ENCODE measurements around the gene PIEZO1. TPM values are rescaled to one million over a fixed set of nuclear protein-coding genes. Genes with fewer than 3 reads are reported as not detected.

PIEZO1 gene
- total and polyA plus RNA-seq, 9 of the 15 experiments (the other 6 are each of a cell fraction or from before 2014, with no cell fraction given), result 3.6 to 432 (median 131) TPM

DNA sequence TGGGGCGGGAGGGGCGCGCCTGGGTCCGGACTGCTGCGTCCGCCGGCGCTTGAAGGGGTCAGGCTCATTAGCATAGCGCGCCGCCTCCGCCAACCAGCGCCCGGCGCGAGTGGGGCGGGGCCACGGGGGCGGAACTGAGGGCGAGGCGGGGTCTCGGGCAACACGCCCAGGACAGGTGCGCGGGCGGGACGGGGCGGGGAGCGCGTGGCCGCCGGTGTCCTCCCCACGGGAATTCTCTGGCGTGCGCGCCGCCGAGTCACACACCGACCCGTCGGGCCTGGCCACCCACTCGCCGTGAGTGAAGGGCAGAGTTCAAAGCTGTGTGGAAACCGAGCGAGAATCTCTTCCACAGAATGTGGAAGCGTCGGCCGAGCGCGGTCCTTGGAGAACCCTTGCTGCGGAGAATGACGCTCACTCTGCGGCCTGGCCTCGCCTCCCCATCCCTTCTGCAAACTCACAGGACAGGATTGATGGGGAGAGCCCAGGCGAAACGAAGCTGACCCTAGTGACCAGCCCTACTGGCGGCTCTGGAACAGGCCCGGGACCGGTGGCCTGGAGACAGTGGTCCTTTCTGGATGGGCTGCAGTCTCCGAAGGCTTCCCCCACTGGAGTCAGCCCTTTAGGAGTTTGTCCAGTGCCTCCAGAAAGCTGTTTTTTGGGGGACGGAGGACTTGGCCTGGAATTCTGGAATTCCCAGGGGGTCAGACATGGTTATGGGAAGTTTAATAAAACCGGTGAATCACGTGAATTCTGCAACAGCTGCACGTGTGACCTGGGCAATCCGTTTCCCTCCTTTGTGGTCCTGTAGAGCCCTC is 98.4 kb downstream of the PIEZO1 start, which contains the start of gene SNAI3 (continued):
- TF ChIP-seq NEUROD1 (IDR thresholded peaks at IDR 0.05; ENCODE audit: borderline replicate concordance, low read depth, low read length, partially characterized antibody), result no peak
- peak; percentile 30; the same call in 1 of the 2 replicates for TF ChIP-seq KLF13 (tag; IDR thresholded peaks at IDR 0.05; ENCODE audit: borderline replicate concordance, low read depth)
- TF ChIP-seq PHF21A (IDR thresholded peaks at IDR 0.05; ENCODE audit: borderline replicate concordance, low read depth), result no peak
- TF ChIP-seq KDM4B (IDR thresholded peaks at IDR 0.05; ENCODE audit: borderline replicate concordance in 2 of 2, low read depth in 1 of 2), result peak in 1 of 2 experiments; percentile 68; a peak in 1 of 4 replicates
- 0 out of 2 replicates have a peak, but pooled peaks have one; percentile 46 for TF ChIP-seq HLTF (IDR thresholded peaks at IDR 0.05)
- TF ChIP-seq ATF7 (IDR thresholded peaks at IDR 0.05), result peak; percentile 53; the same call in 1 of the 2 replicates
- TF ChIP-seq E2F4 (CRISPR knock-in tag; IDR thresholded peaks at IDR 0.05; ENCODE audit: low read depth), result no peak
- TF ChIP-seq, protein P1, sequence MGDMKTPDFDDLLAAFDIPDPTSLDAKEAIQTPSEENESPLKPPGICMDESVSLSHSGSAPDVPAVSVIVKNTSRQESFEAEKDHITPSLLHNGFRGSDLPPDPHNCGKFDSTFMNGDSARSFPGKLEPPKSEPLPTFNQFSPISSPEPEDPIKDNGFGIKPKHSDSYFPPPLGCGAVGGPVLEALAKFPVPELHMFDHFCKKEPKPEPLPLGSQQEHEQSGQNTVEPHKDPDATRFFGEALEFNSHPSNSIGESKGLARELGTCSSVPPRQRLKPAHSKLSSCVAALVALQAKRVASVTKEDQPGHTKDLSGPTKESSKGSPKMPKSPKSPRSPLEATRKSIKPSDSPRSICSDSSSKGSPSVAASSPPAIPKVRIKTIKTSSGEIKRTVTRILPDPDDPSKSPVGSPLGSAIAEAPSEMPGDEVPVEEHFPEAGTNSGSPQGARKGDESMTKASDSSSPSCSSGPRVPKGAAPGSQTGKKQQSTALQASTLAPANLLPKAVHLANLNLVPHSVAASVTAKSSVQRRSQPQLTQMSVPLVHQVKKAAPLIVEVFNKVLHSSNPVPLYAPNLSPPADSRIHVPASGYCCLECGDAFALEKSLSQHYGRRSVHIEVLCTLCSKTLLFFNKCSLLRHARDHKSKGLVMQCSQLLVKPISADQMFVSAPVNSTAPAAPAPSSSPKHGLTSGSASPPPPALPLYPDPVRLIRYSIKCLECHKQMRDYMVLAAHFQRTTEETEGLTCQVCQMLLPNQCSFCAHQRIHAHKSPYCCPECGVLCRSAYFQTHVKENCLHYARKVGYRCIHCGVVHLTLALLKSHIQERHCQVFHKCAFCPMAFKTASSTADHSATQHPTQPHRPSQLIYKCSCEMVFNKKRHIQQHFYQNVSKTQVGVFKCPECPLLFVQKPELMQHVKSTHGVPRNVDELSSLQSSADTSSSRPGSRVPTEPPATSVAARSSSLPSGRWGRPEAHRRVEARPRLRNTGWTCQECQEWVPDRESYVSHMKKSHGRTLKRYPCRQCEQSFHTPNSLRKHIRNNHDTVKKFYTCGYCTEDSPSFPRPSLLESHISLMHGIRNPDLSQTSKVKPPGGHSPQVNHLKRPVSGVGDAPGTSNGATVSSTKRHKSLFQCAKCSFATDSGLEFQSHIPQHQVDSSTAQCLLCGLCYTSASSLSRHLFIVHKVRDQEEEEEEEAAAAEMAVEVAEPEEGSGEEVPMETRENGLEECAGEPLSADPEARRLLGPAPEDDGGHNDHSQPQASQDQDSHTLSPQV (IDR thresholded peaks at IDR 0.05), result peak; percentile 53; the same call in 1 of the 2 replicates
- TF ChIP-seq FOXO4 (CRISPR knock-in tag; IDR thresholded peaks at IDR 0.05), result 0 out of 2 replicates have a peak, but pooled peaks have one; percentile 45
